Measurements from ENCODE around the gene TMEM217.

The TMEM217 gene

DNA sequence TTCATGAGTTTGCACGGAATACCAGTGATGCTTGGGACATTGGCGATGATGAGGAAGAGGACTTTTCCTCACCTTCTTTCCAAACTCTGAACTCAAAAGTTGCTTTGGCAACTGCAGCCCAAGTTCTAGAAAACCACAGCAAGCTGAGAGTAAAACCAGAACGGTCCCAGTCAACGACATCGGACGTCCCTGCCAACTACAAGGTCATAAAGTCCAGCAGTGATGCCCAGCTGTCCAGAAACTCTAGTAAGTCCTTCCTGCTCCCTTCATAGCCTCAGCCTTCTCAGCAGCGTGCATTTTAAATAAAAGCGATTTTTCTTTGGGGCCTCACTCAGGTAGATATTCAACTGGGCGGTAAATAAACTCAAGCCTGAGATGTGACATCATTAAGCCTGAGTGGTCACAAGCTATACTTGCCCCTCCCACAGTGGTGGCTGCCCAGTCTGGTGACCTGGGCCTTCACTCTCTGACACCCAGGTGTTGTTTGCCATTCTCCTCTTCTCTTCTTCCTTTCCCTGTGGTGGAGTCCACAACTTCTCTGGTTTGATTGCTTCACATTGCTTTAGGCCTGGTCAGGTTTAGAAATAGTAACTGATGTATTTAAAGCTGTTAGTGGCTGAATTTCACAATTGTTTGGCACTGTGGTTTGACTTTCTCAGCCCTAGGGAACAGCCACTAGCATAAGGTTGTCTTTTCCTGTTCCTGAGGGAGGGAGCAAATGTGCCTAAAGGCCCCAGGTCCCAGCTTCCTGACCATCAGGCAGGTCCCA is 21.6 kb upstream of the TMEM217 start:
- FAIRE-seq = no peak

DNA sequence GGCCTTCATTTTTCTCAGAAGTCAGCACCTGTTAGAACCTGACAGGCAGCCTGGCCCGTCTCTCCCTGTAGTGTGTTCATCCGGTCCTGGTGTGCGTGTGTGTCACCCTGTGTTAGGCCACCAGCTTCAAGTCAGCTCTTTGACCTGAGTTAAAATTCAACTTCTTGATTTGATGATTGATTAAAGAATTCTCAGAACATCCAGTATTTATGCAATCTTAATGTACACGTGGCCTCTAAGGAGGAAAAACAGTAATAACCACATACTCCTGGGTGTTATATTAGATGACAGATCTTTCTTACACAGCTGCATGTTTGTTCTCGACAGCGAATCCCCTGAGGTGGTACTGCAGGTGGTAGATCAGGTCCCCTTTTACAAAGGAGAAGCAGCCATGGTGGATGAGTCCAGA is 19.1 kb upstream of the TMEM217 start:
- no peak for FAIRE-seq

DNA sequence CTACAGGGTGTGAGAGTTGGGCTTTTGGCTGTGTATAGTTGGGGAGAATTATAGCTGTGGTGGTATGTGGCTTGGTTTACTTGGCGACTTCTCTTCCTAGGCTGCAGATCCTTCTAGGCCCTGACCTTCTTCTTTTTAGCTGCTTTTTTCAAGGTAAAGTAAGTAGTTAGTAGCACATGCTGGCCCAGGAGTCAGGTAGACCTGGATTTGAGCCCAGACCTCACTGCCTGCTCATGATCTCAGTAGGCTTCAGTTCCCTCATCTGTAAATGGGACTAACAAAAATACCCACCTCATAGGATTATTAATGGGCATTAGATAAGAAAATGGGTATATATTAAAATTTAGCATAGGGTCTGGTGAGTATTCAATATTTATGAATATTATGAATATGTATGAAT is 17.4 kb upstream of the TMEM217 start:
- no peak for FAIRE-seq

DNA sequence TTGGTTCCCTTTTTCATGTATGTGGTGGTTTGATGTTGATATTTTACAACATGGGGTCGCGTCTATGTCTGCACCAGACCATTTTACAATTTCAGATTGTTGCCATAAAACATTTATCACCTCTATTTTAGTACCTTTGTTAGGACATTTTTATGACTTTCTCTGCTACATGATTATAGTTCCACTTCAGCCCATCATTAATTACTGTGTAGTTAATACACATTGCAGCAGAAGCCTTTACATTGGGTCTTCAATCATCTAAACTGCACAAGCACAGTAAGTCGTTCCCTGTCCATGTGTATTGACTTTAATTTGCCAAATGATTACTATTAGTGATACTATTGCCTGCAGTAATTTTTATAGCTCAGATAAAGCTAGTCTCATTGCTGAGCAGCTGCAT is 15.7 kb upstream of the TMEM217 start:
- FAIRE-seq = peak; percentile 60

GRCh38 chr6:37272834-37273566 is 15.1 kb upstream of the TMEM217 start:
- FAIRE-seq = no peak

- no peak for FAIRE-seq
Observed at GRCh38 chr6:37269105-37269504, 11.2 kb upstream of the TMEM217 start.

DNA sequence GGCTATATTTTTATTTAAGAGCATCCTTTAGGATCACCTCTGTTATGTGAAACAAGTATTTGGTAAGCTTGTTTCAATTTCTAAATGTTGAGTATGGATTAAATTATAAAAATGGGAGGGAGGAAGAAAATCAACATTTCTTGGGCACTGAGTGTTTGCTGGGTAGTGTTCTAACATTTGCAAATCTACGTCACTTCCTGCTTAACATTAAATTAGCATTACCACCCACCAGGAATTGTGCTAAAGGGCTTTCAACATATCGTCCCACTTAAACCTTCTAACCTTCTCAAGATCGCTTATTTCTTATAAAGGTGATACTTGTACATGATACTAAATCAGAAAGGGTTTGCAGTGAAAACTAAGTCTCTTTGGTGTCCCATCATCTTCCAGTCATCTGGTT is 7.9 kb upstream of the TMEM217 start:
- no peak for FAIRE-seq

DNA sequence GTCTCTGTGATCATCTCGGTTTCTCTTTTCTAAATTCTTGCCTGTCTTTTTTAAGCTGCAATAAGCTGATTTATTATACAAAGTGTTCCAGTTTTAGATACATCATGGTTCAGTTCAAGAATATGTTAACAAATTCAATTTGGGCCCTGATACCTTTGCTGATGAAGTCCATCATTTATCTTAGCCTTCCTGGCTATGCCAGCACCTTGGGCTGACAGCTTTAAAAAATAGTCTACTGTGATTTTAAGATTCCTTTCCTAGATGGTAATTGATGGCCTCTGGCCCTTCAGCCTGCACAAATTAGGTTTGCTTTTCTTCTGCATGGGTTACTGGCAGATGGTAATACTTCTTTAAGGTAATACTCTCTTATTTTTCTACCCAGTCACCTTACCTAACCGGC is 7.1 kb upstream of the TMEM217 start:
- FAIRE-seq = no peak

- FAIRE-seq = no peak
Observed at GRCh38 chr6:37262446-37263026, 4.6 kb upstream of the TMEM217 start.

DNA sequence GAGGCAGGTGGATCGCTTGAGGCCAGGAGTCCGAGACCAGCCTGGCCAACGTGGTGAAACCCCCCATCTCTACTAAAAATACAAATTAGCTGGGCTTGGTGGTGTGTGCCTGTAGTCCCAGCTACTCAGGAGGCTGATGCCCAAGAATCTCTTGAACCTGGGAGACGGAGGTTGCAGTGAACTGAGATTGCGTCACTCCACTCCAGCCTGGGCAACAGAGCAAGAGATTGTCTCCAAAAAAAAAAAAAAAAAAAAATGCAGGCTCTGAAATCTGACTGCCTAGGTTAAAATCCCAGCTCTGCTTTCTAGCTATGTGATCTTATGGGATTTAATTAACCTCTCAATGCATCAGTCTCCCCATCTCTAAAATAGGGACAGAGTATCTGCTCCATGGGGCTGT is 3.3 kb upstream of the TMEM217 start:
- FAIRE-seq = no peak

DNA sequence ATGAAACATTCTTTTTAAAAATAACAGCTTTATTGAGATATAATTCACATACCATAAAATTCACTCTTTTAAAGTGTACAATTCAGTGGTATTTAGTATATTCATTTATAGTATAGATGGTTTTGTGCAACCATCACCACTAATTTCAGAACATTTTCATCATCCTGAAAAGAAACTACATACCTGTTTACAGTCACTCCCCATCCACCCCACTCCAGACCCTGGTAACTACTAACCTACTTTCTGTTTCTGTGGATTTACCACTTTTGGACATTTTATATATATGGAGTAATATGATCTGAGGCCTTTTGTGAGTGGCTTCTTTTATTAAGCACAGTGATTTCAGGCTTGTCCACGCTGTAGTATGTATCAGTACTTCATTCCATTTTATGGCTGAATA is 2.5 kb upstream of the TMEM217 start:
- peak; percentile 15 for FAIRE-seq

GRCh38 chr6:37260040-37260439 is 2.1 kb upstream of the TMEM217 start:
- no peak for FAIRE-seq

GRCh38 chr6:37259191-37259590 is 1.2 kb upstream of the TMEM217 start:
- FAIRE-seq = no peak

DNA sequence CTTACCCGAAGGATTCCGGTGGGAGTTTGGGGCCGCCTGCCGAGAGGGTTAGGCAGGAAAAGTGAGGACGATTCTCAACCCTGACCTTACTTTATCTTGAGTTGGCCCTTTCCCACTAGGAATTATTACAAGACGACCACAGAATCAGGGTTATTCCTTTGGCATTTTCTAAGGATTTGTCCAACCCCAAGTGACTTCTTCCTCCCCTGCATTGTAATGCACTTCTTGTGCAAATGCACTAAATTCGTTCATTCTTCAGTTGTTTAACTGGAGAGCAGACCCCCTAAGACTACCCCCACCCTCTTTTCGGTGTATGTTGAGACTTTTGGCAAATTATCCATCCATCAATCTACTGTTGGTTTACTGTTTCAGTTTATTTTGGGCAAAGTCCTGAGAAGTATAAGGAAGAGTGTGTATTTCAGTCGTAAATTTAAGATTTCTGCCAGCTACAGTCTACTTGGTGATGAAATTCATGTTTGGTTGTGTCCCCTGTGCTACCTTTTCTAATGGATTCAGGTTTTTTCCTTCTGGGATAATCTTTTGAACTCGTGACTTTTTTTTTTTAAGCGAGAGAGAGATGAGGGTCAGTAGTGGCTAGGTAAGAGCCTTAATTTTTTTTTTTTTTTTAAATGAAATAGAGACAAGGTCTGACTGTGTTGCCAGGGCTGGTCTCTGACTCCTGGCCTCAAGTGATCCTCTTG is 611 bp upstream of the TMEM217 start:
- no peak for FAIRE-seq

GRCh38 chr6:37257320-37257633 is 667 bp downstream of the TMEM217 start:
- FAIRE-seq = no peak

GRCh38 chr6:37256692-37257319 is 1.1 kb downstream of the TMEM217 start:
- FAIRE-seq = no peak

- no peak for FAIRE-seq
Observed at GRCh38 chr6:37254881-37255280, 3.1 kb downstream of the TMEM217 start.

DNA sequence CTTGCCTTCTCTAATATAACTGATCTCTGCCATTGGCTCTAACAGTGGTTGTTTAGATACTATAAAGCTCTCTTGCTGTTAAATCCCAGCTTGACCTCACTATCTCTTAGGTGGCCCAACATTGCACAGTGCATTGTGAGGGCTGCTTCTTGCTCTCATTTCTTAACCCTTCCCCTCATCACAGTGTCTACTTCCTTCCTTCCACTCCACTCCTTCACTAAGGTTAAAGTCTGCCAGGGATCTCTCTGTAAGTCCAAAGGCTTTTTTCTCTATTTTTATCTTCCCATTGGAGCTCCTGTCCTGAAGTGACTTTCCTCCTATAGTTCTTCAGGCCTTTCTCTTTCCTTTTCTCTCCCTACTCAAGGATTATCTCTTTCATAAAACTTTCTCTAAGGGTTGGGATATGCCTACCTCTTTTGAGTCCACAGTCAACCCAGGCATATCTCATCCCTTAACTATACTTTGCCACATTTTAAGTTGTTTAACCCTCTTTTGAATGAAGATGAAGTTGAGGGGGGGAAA is 4.4 kb downstream of the TMEM217 start:
- FAIRE-seq = no peak

DNA sequence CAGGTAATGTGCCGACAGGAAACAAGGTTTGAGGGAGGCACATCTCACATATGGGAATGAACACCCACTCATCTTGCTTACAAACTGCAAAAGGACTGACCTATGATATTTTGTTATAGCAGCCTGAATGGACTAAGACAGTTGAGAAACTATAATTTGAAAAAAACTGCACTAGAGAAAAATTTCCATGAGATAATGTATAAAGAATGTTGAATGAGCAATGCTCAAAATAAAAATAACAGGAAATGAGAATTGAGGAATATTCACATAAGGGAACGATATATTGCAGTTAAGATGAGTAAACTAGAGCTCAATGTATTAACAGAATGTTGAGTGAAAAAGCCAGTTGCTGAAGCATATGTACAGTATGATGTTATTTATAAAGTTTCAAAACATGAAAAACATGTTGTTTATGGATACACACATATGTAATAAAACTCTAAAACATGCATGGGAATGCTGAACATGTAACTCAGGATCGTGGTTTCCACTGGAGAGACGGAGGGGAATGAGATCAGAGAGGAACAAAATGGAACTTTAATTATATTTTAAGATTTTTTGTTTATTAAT is 6.6 kb downstream of the TMEM217 start:
- no peak for FAIRE-seq

- peak; percentile 70 for FAIRE-seq
Observed at GRCh38 chr6:37244430-37245310, 13.3 kb downstream of the TMEM217 start.

- FAIRE-seq = no peak
Observed at GRCh38 chr6:37243816-37244370, 14.1 kb downstream of the TMEM217 start.

All from endometrium (tissue), 2 donors.